Thyroid gland (tissue), 4 donors: ENCODE measurements around the gene TMEM263.

ENCODE experiments used
- POLR2A ChIP-seq, 2 donors: fragments of 450-650 bp; IDR thresholded peaks; one replicate each; pipeline ENCODE4 v1.6.1; 2017; ENCODE audit warnings: antibody characterized with exemption in 2 of 2, mild to moderate bottlenecking in 2 of 2, moderate library complexity in 1 of 2
- TF ChIP-seq, protein P1 (sequence below), 6 experiments: fragments of 200-600 bp in 3 of 6; fragments of 450-650 bp in 3 of 6; sonication (generic) in 3 of 6; IDR thresholded peaks; one replicate each; pipeline ENCODE4 v1.5.1; 2016 to 2019; ENCODE audit warnings: antibody characterized with exemption in 6 of 6, mild to moderate bottlenecking in 2 of 6, inconsistent platforms in 1 of 6, moderate library complexity in 1 of 6

DNA sequence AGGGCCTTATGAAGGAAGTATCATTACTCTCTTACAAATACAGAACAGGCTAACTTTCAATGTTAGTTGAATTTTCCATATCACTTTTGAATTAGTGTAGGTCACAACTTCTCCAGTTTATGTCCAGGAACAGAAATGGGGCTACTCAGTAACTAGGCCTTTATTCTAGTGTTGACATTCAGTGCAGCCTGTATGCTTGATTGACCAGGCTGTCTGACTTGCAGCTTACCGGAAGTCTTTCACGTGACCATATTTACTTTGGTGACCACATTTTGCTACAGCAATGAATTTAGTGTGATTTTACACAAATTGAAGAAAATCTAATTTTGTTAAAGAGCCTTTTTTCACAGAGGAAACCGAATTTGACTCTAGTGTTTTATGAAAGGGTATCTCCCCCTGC is 18.8 kb downstream of the TMEM263 start:
- TF ChIP-seq POLR2A (IDR thresholded peaks at IDR 0.05), result no peak
- TF ChIP-seq, protein P1, sequence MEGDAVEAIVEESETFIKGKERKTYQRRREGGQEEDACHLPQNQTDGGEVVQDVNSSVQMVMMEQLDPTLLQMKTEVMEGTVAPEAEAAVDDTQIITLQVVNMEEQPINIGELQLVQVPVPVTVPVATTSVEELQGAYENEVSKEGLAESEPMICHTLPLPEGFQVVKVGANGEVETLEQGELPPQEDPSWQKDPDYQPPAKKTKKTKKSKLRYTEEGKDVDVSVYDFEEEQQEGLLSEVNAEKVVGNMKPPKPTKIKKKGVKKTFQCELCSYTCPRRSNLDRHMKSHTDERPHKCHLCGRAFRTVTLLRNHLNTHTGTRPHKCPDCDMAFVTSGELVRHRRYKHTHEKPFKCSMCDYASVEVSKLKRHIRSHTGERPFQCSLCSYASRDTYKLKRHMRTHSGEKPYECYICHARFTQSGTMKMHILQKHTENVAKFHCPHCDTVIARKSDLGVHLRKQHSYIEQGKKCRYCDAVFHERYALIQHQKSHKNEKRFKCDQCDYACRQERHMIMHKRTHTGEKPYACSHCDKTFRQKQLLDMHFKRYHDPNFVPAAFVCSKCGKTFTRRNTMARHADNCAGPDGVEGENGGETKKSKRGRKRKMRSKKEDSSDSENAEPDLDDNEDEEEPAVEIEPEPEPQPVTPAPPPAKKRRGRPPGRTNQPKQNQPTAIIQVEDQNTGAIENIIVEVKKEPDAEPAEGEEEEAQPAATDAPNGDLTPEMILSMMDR (IDR thresholded peaks at IDR 0.05), result no peak
